AG09319 (cell line): Measurements from ENCODE around the gene WWP2.
"Not testable (repeated sequence)": the region's sequence is repeated elsewhere in the genome, so short reads cannot be mapped to it uniquely, and the experiment has no call there.

Experiments used
- DNase-seq: peaks from one replicate; pipeline ENCODE4 v3.0.0-alpha.2; 2010; ENCODE audit warnings: low read depth; ENCODE audit errors: extremely low read depth
- TF ChIP-seq, protein P1 (sequence below): IDR thresholded peaks from 2 replicates; pipeline ENCODE4 v1.5.1; 2011; ENCODE audit warnings: low read depth, mild to moderate bottlenecking, inconsistent platforms, low read length, moderate library complexity

WWP2 gene

DNA sequence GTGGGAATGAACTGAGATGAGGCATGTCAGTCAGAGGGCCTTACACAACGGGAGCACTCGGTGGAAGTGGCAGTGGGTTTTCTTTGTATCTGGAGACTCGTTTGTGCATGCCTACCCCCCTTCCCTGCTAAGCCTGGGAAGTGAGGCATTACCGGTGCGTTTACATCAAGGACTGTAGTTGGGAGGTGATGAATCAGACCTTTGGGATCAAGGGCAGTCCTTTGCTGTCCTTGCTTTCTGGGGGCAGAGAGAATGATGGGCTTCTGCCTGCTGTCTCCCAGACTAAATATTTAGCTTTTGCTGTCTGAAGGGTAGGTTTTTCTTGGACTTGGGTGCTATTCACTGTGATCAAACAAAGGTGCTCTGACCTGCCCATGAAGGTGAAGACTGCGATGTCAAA is 83.0 kb downstream of the WWP2 start:
- no peak for DNase-seq
- TF ChIP-seq, protein P1, sequence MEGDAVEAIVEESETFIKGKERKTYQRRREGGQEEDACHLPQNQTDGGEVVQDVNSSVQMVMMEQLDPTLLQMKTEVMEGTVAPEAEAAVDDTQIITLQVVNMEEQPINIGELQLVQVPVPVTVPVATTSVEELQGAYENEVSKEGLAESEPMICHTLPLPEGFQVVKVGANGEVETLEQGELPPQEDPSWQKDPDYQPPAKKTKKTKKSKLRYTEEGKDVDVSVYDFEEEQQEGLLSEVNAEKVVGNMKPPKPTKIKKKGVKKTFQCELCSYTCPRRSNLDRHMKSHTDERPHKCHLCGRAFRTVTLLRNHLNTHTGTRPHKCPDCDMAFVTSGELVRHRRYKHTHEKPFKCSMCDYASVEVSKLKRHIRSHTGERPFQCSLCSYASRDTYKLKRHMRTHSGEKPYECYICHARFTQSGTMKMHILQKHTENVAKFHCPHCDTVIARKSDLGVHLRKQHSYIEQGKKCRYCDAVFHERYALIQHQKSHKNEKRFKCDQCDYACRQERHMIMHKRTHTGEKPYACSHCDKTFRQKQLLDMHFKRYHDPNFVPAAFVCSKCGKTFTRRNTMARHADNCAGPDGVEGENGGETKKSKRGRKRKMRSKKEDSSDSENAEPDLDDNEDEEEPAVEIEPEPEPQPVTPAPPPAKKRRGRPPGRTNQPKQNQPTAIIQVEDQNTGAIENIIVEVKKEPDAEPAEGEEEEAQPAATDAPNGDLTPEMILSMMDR, result no peak

DNA sequence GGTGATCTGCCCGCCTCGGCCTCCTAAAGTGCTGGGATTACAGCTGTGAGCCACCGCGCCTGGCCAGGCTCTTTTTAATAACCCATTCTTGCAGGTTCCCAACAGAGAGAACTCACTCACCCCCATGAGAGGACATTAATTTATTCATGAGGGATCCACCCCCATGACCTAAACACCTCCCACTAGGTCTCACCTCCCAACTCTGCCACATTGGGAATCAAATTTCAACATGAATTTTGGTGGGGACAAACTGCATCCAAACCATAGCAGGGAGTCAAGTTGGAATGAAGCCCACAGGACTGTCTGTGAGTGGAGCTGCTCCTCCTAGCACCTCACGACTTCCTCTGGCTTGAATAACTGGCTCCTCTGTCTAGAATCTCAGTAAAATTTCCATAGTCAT is 85.5 kb downstream of the WWP2 start:
- TF ChIP-seq, protein P1, result no peak
- DNase-seq, result no peak

DNA sequence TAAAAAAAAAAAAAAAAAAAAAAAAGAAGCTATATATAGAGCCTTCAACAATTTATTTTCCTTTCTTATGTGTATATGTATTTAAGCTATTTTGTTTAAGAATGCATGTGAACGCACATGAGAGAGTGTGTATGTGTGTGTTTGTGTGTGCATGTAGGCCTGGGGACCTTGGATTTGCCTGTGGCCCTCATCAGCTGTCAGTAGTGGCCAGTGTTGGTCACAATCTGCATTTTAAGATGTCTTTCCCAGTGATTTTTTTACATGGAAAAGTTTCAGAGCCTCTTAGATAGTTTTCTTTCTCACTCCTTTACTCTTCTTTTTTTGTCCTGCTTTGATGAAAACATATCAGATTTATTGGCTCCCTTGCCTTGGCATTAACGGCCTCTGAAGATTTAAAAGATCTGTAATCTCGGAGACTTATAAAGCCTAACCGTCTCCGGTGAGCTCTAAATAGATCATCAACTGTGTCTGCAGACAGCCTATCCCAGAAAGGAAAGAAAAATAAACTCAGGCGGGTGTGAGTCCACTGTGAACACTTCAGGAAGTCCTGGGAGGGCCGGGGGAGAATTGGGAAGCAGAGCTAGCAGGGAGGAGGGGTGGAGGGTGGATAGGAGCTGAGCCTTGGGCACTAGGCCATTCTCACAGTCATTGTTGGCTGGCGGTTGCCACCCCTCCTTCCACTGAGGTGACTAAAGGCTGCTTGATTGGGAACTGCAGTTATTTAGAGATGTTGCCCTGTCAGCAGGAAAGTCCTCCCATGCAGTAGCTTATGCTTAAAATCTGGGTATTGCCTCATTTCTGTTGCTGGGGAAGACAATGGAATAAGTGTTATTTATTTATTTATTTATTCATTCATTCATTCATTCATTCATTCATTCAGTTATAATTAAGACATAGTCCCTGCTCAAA is 86.8 kb downstream of the WWP2 start:
- TF ChIP-seq, protein P1, result peak; percentile 25

DNA sequence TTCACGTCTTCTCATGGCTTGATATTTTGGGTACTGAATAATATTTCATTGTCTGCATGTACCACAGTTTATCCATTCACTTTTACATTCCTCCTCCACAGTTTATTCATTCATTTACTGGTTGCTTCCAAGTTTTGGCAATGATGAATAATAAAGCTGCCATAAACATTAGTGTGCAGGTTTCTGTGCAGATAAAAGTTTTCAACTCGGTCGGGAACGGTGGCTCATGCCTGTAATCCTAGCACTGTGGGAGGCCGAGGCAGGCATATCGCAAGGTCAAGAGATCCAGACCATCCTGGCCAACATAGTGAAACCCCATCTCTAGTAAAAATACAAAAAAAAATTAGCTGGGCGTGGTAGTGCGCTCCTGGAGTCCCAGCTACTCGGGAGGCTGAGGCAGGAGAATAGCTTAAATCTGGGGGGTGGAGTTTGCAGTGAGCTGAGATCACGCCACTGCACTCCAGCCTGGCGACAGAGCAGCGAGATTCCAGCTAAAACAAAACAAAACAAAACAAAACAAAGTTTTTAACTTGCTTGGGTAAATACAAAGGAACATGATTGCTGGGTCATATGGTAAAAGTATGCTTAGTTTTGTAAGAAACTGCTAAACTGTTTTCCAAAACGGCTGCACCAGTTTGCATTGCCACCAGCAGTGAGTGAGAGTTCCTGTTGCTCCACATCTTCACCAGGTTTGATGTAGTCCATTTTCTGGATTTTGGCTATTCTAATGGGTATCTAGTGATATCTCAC is 89.5 kb downstream of the WWP2 start:
- DNase-seq, result no peak

More for the DNA sequence above, 86.8 kb downstream of the WWP2 start:
- DNase-seq, result peak; percentile 79

DNA sequence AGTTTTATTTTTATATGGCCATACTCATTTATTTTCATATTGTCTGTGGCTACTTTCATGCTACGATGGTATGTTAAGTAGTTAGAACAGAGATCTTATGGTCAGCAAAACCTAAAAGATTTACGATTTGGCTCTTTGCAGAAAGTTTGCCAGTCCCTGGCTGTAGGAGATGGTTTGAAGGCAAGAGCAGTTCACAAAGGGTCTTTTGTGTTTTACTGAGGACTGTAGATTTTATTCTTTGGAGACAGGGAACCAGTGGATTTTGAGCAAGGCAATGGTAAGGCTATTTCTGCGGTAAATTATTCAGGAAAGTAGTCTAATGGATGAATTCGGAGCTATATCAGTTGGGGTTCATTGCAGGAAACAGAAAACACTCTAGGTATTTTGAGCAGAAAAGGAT is 90.7 kb downstream of the WWP2 start:
- TF ChIP-seq, protein P1, result no peak
- no peak for DNase-seq

More for the DNA sequence above, 89.5 kb downstream of the WWP2 start:
- TF ChIP-seq, protein P1, result no peak

DNA sequence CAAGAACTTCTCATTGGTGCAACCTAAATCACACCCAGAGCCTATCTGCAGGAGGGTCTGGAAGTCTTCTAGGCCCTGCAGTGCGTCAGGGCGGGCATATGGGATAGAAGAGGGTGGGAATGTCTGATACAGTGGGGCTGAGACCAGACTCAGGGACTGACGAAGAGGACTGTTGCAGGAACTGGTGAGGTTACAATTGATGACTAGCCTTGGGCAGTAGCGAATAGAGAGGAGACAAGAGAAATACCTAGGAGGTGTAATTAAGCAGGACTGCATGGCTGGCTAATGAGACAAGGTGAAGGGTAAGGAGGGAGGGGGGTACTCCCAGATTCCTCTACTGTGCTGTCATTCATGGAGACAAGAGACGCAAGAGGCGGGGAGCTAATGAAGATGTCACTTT is 91.3 kb downstream of the WWP2 start:
- DNase-seq, result no peak
- TF ChIP-seq, protein P1, result no peak

DNA sequence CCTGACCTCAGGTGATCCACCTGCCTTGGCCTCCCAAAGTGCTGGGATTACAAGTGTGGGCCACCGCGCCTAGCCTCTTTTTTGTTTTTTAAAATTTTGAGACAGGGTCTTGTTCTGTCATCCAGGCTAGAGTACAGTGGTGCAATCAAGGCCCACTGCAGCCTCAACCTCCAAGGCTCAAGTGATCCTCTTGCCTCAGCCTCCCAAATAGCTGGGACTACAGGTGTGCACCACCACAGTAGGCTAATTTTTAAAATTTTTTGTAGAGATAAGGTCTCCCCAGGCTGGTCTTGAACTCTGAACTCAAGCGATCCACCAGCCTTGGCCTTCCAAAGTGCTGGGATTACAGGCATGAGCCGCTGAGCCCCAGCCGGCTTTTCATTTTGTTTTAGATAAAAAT is 92.6 kb downstream of the WWP2 start:
- DNase-seq, result not testable (repeated sequence)
